ENCODE results near the gene SLC2A4RG.

Gene SLC2A4RG

DNA sequence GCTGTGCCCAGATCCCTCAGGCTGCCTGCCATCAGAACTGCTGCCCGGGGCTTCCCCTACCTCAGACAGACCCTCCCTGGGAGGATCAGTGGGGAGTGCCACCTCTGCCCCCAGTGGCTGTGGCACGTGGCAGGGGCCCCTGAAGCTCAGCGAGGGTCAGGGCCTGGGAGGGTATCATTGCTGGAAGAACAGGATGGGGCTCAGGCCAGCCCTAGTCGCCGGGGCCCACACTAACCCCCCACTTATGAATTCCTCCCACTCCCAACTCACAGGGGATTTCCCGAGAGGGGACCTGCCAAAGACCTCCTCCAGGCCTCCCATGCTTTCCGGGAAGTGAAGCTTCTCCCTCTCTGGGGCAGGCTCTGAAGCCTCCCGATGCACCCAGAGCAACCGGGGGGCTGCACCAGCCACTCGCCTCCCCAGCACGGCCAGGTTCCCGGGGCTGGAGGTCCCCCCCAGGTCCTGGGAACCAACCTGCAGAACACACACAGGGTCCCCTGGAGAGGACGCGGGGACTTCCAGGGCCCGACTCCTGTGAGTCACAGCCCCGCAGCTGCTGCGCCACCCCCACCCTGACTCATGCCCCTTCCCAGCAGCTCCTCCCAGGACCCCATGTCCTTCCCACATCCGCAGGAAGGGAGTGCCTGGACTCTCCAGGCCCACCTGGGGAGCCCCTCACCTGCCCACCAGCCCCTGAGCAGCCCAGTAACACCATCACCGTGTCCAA, 40.7 kb upstream of the SLC2A4RG start:
- DNase-seq: peak in 26 of 42 donors; percentile 38 to 76 (median 54)
- intact Hi-C loops (cut with DNase I): no loop called here

DNA sequence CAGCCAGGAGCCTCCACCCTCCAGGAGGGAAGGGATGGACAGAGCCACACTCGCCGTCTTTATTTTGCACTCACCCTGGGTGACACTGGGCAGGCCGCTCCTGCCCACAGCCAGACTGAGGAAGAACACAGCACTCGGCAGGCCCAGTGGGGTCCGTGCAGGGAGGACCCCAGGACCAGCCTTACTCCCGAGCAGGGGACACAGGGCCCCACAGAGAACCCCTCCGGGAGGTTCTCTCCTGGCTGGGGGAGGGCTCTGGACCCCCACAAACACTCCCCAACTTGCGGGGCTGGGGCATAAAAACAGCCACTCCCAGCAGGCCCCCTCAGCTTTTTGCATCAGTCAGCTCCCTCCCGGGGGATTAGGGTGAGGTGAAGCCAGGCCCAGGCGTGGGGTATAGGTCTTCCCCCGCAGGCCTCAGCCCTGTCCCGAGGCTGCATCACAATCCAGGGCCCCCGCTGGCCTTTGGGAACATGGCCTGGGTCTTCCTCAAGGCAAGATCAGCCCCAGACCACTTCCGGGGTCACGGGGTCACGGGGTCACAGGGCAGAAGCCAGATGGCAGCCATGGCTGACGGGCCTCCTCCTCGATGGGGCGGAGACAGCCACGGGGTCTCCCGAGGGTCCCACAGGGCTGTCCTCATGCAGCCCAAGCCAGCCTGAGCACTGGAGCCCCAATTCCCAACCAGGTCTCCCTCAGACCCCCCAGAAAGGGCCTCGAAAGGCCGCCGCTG, 39.9 kb upstream of the SLC2A4RG start:
- intact Hi-C loops (cut with DNase I): no loop called here
- peak in 2 of 42 donors; percentile 8 to 14 for DNase-seq

DNA sequence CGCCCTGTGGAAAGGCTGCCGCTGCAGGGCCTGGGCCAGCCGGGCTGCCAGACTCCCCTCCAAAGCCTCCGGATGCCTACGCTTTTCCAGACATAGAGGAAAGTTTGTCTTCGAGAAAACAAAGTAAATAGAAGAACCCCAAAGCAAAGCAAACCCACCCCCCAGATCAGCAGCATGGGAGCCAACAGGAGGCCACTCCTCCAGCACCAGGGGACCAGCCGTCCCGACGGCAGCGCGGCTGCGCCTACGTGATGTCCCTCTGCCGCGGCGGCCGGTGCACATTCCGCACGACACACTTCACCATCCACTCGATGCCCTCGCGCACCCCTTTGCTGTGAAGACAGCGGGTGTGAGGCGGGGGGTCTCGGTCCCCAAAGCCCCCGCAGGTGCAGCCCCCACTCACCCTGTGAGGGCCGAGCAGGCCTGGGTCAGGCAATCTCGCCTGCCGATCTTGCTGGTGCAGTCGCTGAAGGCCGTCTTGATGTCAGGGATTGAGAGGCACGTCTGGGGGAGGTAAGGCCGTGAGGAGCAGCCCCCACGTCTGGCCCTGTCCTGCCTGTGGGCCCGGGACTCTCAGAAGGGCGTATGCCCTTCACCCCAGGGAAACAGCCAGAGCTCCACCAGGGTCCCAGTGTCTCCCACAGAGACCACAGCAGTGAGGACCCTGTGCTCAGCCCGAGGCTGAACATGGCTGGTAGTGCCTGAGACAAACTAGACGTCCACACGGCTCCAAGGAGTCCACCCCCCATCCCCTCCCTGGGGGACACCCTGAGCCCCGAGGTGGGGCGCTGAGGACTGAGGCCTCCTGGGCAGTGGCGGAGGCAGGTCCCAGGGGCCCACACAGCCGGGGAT, 39.2 kb upstream of the SLC2A4RG start:
- peak in 2 of 42 donors; percentile 8 to 9 for DNase-seq
- intact Hi-C loops (cut with DNase I): no loop called here

DNA sequence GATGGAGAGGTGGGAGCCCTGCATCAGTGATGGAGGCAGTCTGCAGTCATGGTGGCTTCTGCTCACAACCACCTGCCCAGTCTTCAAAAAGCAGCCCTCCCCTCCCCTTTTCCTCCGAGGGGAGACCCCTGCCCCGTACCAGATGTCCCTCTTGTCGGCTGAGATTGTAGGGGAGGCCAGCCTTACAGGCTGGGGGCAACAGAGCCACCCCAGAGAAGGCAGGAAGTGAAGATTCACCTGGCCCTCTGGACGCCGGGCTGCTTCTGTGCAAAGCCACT, 38.6 kb upstream of the SLC2A4RG start:
- intact Hi-C loops (cut with DNase I): no loop called here
- DNase-seq: peak in 1 of 42 donors; percentile 28

DNA sequence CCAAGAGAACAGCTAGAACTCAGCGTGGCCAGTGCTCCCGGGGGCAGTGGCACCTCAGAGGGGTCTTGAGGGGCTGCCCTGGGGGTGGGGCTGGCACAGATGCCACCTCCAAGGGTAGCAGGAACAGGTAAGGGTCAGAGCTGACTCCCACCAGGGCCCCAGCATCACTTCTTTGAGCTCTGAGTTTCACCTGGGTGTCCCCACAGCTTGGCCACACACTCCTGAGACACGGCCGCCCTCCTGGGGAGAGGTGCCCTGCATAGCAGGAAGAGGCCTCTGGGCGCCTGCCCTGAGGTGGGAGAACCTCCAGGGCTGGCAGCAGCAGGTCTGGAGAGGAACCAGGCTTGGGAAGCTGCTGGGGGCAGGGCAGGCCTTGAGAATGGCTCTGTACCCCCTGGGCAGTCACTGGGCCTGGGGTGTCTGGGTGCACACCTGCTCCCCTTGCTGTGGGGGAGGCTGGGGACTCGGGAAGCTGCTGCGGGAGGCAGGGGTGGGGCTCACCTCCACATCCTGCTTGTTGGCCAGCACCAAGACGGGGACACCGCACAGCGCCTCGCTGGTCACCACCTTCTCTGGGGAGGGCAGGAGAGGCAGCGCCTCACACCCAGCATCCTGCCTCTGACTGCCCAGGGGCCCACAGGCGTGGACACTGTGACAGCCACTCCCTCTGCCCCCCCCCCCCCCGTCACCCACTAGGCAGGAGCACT, 38.1 kb upstream of the SLC2A4RG start:
- intact Hi-C loops (cut with DNase I): no loop called here

DNA sequence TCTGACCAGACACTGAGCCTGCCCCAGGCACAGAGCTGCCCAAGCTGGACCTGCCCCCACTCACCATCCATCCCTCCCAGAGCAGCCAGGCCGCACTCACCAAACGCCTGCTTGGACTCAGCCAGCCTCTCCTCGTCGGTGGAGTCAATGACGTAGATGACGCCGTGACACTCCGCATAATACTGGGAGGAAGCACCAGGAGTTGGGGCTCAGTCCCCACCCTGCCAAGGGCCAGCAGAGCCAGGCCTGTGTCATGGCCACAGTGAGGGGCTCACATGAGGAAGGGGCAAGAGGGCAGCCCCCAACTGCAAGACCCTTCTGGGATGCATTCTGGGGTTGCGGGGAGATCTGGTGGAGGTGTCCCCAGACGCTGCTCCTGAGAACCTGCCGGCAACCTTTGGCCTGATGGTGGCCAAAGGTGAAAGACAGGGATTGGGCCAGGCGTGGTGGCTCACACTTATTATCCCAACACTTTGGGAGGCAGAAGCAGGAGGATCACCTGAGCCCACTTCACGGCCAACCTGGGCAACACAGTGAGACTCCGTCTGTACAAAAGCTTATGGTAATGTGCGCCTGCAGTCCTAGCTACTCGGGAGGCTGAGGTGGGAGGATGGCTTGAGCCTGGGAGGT, 37.4 kb upstream of the SLC2A4RG start:
- peak in 2 of 42 donors; percentile 7 to 36 for DNase-seq
- intact Hi-C loops (cut with DNase I): no loop called here

More for the DNA sequence above, 38.1 kb upstream of the SLC2A4RG start:
- DNase-seq: peak in 3 of 42 donors; percentile 7 to 14 (median 13)

DNA sequence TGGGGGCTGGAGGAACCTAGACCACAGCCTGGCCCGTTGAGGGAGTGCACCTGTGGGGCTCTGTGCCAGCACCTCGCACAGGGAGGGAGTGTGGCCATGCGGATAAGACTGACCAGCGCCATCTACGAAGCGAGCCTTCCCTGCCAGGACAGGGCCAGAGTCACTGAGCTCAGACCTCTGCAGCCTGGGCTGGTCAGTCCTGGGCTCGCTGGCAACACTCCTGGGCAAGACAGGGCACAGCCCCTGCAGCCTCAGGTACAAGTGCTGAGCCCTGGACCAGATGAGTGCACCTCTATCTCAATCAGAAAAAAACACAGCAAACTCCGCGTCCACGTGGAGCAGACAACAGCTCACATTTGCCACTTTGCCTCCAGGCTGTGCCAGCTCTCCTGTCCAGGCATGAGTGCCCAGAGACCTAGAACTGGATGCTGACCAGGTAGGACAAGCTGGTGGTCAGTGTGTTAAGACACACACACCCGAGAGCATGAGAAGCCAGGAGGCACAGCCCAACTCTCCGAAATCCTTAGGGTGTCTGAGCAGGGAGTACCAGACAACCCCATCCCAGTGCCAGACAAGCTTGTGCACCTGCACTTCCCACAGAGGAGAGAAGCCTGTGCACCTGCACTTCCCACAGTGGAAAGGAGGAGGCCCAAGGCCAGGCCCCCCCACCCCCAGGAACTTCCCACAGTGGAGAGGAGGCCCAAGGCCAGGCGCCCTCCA, 36.7 kb upstream of the SLC2A4RG start:
- intact Hi-C loops (cut with DNase I): no loop called here
- DNase-seq: peak in 2 of 42 donors; percentile 8 to 30

DNA sequence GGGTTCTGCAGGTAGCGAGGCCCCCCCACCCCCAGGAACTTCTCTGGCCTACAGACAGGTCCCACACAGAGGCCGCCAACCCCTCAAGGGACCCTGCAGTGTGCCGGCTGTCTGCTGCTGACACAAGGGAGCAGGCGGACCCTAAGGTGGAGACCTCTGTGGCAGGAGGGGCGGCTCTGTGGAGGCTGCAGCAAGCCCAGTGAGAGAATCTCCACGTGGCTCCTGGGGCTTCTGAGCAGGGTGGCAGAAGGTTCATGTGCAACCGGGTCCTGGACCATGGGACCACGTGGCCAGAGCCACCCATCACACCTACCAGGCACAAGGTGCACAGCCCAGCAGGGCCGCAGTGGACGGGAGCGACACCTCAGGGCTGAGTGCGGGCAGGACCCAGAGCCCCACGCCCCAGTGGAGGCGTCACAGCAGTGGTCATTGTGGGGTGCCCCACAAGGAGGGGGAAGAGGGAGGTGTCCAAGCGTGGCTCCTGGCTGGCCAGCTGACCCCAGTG, 36.1 kb upstream of the SLC2A4RG start:
- peak in 1 of 42 donors; percentile 8 for DNase-seq
- intact Hi-C loops (cut with DNase I): no loop called here

DNA sequence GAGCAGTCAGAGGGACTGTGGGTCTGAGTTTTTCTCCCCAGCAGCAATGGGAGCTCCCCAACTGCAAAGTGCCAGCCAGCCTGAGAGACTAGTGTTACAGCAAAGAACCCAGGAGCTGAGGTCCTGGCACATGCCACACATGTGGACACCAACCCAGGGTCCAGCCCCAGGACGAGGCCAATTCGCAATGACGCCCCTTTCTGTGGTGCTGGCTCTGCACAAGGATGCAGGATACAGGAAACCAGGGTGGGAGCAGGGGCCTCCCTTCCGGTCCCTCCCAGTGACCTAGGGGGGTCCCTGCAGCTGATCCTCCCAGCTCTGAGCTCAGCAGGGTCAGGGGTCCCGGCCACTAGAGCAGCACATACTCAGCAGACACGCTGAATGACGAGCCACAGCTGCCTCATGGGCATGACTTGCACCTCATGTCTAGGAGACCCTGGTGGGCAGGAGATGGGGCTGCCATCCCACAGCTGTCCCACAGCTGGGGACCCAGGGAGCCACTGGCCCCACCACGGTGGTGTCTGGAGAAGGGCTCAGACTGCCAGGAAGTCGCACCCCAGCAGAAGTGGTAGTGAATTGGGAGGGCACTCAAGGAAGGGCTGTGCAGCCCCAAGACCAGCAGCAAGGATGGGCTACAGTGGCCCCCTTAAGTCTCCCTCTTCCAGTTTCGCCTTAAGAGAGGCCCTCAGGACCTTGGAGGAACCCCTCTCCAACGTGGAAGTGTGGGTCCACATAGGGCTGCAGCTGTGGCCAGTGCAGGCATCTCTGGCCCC, 35.4 kb upstream of the SLC2A4RG start:
- peak in 1 of 42 donors; percentile 33 for DNase-seq
- intact Hi-C loops (cut with DNase I): no loop called here

DNA sequence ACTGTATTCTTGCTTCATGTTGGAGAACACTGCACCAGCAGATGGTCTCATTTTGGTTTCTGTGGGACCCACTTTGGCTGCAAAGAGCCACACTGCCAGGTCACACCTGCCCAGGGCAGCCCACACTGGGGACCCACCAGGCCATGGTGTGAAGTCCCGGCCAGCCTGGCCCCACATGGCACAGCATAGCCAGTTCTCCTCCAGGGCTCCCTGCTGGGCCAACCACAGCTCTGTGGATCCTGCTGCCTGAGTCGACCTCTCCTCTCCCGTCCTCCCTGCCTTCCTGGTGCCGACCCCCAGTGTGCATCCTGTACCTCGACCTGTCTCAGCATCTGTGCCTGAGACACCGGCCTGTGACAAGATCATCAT, 34.8 kb upstream of the SLC2A4RG start:
- intact Hi-C loops (cut with DNase I): loop anchor here (5.0 kb wide), 1 partner anchor 47 kb away; the partner anchor contains the start of gene RTEL1
- DNase-seq: peak in 1 of 42 donors; percentile 11

DNA sequence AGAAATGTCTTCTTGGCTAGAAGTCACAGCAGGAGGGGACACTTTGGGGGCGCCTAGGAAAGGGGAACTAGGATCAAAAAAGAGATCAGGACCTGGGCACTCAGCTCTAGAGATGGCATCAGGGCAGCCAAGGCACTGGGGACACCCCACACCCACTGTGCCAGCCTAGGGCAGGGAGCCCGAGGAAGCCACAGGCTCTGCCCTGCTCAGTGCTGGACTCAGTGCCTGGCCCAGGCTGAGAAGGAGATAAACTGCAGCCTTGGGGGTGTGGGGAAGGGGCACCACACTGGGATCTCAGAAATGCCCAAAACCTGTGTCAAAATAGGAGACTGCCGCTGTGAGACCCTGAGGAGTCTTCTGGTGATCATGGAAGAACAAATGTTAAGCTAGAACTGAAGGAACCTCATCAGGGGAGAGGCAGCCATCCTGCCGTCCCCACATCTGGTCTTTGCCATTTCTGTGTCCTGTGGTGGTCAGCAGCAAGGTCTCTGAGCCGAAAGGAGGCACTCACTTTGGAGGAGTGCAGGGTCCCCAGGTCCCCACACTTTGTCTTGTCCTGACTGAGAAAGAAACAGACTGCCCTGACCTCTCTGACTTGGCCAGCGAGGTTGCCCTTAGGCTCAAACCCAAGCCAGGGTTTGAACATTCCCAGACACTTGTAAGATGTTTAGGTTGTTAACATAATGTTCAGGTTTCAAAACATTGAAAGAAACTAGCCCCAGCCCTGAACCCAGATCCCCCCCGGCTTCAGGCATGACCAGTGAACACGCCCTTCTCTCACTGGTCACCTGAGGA, 34.1 kb upstream of the SLC2A4RG start:
- no peak for DNase-seq
- intact Hi-C loops (cut with DNase I): loop anchor here (5.0 kb wide), 1 partner anchor 48 kb away; the partner anchor contains the start of gene RTEL1

DNA sequence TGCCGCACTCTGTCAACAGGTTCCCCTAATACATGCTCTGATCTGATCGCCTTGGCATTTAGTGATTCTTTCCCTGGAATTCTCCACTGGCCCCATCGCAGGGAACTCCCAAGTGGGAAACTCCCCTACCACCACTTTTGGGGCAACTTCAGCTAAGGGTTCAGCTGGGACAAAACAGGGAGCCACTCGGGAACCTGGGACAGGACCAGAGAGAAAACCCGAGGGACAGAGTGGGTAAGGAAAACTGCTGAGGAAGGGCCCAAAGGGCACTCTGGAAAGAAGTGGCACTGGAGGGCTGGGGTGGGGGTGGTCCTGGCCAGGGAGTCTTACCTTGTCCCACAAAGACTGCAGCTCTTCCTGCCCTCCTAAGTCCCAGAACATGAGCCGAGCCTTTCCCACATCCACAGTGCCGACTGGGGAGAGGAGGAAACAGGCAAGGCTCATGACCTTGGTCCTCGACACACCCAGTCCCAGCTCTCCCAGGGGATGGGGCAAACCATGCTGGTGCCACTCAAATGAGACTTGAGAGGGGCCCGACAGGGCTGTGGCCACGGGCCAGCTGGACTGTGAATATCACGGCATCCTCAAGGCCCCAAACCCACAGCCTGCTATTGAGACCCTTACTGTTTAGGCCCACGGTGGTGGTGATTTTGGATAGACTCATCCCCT, 33.4 kb upstream of the SLC2A4RG start:
- intact Hi-C loops (cut with DNase I): loop anchor here (5.0 kb wide), 1 partner anchor 49 kb away; the partner anchor contains the start of gene RTEL1
- DNase-seq: no peak

DNA sequence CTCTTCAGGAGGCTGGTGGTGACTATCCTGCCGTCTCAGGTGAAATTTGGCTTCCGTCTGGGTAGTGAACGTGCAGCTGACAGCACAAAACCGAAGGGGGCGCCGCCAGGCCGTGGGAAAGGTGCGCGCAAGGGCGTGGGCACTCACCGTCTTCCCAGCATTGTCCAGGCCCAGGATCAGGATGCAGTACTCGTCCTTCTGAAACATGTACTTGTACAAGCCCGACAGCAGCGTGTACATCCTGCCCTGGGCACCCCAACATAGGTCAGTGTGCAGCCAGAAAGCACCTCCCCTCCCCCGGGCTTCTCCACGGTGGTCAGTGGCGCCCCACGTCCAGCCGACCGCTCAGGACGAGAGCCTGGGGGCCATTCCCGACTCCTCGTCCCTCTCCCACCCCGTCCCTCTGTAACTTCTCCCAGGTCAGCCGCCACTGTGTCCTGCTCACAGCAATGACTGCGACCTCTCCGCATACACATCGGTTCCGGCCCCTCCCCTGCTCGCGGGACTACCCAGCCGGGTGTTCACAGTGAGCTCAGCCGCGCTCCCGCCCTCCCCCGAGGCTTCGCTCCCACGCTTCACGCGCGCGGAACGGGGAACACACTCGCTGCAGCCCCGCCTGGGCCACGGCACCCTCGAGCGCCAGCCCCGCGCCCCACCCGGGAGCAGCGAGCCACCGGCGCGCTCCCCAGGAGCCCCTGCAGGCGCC, 32.6 kb upstream of the SLC2A4RG start:
- DNase-seq: peak in 41 of 42 donors; percentile 43 to 87 (median 70)
- intact Hi-C loops (cut with DNase I): loop anchor here (5.0 kb wide), 1 partner anchor 50 kb away; the partner anchor contains the start of gene RTEL1

DNA sequence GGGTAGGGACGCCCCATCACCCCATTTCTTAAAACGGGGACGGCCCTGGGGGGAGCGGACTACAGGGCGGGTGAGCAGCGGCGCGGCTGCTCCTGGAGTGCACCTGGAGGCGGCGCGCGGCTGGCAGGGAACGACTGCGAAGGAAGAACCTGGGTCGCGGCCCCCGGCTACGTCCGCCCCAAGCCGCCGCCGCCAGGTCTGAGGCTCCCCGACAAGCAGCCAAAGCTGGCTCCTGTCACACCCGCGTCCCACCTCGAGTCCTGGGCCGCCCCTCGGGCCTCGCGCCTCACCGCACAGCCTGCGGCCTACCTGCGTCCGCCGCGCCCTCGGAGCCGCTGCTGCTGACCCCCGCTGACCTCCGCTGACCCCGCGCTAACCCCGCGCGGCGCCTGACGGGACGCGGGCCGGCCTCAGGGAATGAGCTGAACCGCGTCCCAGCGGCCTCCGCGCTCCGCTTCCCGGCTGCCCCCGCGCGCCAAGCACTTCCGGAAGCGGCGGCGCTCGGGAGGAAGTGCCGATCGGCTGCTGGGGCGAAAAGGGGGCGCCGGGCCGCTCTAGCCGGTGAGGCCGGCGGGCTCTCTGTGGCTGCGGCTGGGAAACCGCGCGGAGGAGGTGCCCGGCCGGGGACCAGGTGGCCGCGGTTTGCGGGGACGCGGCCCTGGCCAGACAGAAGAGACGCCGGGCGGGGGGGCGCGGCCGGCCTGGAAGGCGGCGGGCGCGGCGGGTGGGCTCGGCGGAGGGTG, 31.8 kb upstream of the SLC2A4RG start, which contains the start of the genes ARFRP1 and ZGPAT:
Gene ARFRP1, minus strand, starts transcription at position 419 of the 743 bp plus-strand sequence. CDS start 885 bp downstream, outside the sequence.
Gene ZGPAT, plus strand, starts transcription at position 482 of the 743 bp plus-strand sequence. CDS start 542 bp downstream, outside the sequence.
- intact Hi-C loops (cut with DNase I): loop anchor here (5.0 kb wide), 1 partner anchor 50 kb away; the partner anchor contains the start of gene RTEL1
- DNase-seq: peak; percentile 80 to 98 (median 95)
